OCI-LY7 (cell line): Measurements from ENCODE around the gene GRIN2C.

Source experiments
- EZH2phosphoT487 ChIP-seq: fragments of 200-600 bp; sonication (generic); IDR thresholded peaks from 2 replicates; pipeline ENCODE4 v1.6.1; 2018; ENCODE audit warnings: low read depth, borderline replicate concordance, mild to moderate bottlenecking, mixed run types, antibody characterized with exemption, low read length, moderate library complexity, mixed read lengths
- TF ChIP-seq, protein P1 (sequence below): fragments of 200-600 bp; sonication (generic); conservative IDR thresholded peaks from 2 replicates; pipeline ENCODE4 v1.5.1; 2014; ENCODE audit warnings: mild to moderate bottlenecking, antibody characterized with exemption, low read length, moderate library complexity, mixed read lengths

DNA sequence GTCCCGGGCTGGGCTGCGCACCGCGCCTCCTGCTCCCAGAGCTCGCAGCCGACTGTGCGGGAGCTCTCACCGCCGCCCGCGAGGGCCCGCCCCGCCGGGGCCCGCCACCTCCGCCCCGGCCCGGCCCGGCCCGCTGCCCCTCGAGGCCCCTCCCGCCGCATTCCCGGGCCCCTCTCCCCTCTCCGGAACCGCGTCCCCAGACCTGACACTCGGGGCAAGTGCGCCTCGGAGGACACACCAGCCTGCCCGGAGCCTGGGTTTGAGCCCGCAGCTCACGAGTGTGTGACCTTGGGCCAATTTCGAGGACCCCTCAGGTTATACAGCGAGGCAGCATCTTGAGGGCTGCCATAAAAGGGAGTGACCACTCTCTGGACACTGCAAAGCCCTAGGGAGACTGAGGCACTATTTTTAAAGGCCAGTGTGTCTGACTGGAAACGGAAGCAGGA lies 2.0 kb upstream of the GRIN2C start:
- TF ChIP-seq, protein P1, sequence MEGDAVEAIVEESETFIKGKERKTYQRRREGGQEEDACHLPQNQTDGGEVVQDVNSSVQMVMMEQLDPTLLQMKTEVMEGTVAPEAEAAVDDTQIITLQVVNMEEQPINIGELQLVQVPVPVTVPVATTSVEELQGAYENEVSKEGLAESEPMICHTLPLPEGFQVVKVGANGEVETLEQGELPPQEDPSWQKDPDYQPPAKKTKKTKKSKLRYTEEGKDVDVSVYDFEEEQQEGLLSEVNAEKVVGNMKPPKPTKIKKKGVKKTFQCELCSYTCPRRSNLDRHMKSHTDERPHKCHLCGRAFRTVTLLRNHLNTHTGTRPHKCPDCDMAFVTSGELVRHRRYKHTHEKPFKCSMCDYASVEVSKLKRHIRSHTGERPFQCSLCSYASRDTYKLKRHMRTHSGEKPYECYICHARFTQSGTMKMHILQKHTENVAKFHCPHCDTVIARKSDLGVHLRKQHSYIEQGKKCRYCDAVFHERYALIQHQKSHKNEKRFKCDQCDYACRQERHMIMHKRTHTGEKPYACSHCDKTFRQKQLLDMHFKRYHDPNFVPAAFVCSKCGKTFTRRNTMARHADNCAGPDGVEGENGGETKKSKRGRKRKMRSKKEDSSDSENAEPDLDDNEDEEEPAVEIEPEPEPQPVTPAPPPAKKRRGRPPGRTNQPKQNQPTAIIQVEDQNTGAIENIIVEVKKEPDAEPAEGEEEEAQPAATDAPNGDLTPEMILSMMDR: no peak
- no peak for TF ChIP-seq EZH2phosphoT487
